Stimulated activated CD8-positive, alpha-beta memory T cell treated with anti-CD3 and anti-CD28 coated beads, Interleukin-7, amount 100 ng/mL, for 4 hours (primary cell): ENCODE measurements around the gene STAT4.
A peak's percentile ranks its signal among the peaks of the same experiment; 100 is the strongest.

Experiments used
- DNase-seq, 2 donors: peaks; one replicate each; pipeline ENCODE4 v3.0.0-alpha.2; 2020; ENCODE audit warnings: low read depth in 2 of 2

Gene STAT4

GRCh38 chr2:191045141-191045540 is 105.7 kb downstream of the STAT4 start:
- DNase-seq: no peak

- no peak for DNase-seq
Measured at GRCh38 chr2:191043438-191043837, 107.4 kb downstream of the STAT4 start.

GRCh38 chr2:191041418-191042161 is 109.2 kb downstream of the STAT4 start:
- DNase-seq: no peak

GRCh38 chr2:191039616-191040015 is 111.2 kb downstream of the STAT4 start:
- no peak for DNase-seq

- no peak for DNase-seq
Measured at GRCh38 chr2:191038741-191039140, 112.1 kb downstream of the STAT4 start.

GRCh38 chr2:191038241-191038725 is 112.5 kb downstream of the STAT4 start:
- peak in 1 of 2 donors; percentile 28 for DNase-seq

- no peak for DNase-seq
Measured at GRCh38 chr2:191037351-191037750, 113.4 kb downstream of the STAT4 start.

GRCh38 chr2:191036363-191036762 is 114.4 kb downstream of the STAT4 start:
- no peak for DNase-seq

GRCh38 chr2:191032588-191033429 is 118.0 kb downstream of the STAT4 start:
- no peak for DNase-seq

GRCh38 chr2:191031256-191031655 is 119.5 kb downstream of the STAT4 start:
- DNase-seq: no peak

- no peak for DNase-seq
Measured at GRCh38 chr2:191030521-191031154, 120.2 kb downstream of the STAT4 start.

GRCh38 chr2:191029280-191029950 is 121.4 kb downstream of the STAT4 start:
- no peak for DNase-seq

GRCh38 chr2:191026377-191026776 is 124.4 kb downstream of the STAT4 start:
- no peak for DNase-seq

- no peak for DNase-seq
Measured at GRCh38 chr2:191025135-191025534, 125.7 kb downstream of the STAT4 start.

- no peak for DNase-seq
Measured at GRCh38 chr2:191023235-191023679, 127.5 kb downstream of the STAT4 start.

GRCh38 chr2:191020742-191021381 is 129.9 kb downstream of the STAT4 start:
- DNase-seq: no peak

- DNase-seq: peak; percentile 84 to 93
Measured at GRCh38 chr2:191020221-191020741, 130.5 kb downstream of the STAT4 start.

GRCh38 chr2:191019376-191019775 is 131.4 kb downstream of the STAT4 start:
- no peak for DNase-seq

- no peak for DNase-seq
Measured at GRCh38 chr2:191018643-191019119, 132.1 kb downstream of the STAT4 start.

GRCh38 chr2:191018048-191018447 is 132.7 kb downstream of the STAT4 start:
- no peak for DNase-seq

- DNase-seq: no peak
Measured at GRCh38 chr2:191015831-191016230, 135.0 kb downstream of the STAT4 start.
